NCI-H69 (cell line): ENCODE measurements around the gene CEP20.

ENCODE experiments used
- DNase-seq: peaks from one replicate; lab custom pipeline; 2025; lab: John Stamatoyannopoulos, UW

CEP20 gene

DNA sequence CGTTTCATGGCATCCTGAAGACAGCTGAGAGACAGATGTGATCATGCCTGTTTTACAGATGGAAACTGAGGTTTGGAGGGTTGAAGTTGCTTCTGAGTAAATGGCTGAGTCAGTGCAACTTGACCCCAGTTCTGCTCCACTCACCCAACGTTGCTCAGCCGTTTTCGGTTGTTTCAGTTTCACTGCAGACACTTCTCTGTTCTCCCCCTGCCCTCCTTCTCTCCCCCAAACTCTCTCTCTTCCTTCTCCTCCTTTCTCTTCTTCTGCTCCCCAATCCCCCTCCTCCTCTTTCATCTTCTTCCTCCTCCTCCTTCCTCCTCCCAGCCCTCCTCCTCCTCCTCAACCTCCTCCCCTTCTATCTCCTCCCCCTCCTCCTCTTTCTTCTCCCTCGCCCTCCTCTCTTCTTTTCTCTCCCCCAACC lies 9.4 kb upstream of the CEP20 start:
- DNase-seq = no peak

DNA sequence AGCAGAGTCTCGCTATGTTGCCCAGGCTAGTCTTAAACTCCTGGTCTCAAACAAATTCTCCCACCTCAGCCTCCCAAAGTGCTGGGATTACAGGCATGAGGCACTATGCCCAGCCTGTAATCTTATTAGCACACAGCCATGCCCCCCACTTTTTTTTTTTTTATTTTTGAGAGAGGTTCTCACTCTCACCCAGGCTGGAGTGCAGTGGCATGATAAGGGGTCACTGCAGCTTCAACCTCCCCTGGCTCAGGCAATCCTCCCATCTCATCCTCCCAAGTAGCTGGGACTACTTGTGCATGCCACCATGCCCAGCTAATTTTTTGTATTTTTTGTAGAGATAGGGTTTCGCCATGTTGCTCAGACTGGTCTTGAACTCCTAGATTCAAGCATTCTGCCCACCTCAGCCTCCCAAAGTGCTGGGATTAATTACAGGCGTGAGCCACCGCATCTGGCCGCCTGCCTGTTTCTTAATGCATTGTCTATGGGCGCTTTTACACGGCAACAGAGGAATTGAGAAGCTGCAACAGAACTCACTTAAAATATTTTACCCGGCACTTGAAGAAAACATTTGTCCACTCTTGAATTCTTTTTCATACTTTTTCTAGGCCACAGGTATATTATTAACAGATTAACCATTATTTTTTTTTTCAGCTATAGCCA lies 8.8 kb upstream of the CEP20 start:
- peak; percentile 34 for DNase-seq

DNA sequence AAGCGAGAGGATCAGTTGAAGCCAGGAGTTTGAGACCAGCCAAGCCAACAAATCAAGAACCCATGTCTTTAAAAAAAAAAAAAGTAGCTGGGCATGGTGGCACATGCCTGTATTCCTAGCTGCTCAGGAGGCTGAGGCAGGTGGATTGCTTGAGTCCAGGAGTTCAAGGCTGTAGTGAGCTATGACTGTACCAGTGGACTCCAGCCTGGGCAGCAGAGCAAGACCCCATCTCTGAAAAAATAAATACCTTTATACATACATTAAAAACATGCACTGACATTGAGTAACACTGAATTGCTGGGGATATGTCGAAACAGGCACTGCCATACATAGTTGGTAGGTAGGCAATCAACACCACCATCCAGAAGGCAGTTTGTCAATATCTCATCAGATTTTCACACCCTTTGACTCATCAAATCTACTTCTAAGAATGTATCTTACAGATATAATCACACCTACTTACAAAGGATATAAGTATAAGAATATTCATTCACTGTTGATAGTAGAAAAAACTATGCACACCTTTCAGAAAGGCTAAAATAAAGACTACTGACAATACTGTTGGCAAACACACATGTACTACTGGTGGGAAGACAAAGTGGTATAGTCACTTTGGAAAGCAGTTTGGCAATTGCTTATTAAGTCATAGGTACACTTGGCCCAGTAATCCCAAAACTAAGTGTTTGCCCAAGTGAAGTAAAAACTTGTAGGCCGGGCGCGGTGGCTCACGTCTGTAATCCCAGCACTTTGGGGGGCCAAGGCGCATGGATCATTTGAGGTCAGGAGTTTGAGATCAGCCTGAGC lies 6.4 kb upstream of the CEP20 start:
- DNase-seq = no peak

DNA sequence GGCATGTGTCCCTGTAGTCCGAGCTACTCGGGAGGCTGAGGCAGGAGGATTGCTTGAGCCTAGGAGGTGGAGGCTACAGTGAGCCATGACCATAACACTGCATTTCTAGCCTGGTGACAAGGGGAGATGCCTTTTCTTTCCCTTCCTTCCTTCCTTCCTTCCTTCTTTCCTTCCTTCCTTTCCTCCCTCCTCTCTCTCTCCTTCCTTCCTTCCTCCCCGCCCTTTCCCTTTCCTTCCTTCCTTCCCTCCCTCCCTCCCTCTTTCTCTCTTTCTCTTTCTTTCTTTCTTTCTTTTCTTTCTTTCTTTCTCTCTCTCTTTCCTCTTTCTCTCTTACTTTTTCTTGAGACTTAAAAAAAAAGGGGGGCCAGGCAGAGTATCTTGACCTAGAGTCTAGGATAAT lies 3.1 kb upstream of the CEP20 start:
- DNase-seq = no peak

DNA sequence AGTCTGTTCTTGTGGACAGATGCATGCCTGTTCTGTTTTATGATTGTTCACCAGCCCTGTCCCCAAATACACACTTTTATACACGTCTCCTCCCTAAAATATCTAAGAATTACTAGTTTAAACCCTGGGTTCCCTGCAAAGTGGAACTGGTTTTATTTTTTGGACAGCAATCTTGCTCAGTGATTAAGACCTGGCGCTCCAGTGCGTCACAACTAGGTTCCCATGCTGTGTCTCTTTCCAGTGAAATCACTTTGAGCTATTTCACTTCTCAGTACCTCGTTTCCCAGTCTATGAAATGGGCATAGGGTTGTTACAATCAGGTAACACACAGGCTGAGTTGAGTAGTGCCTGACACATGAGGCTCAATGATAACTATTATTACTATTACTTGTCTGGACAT lies 1.1 kb downstream of the CEP20 start:
- no peak for DNase-seq

DNA sequence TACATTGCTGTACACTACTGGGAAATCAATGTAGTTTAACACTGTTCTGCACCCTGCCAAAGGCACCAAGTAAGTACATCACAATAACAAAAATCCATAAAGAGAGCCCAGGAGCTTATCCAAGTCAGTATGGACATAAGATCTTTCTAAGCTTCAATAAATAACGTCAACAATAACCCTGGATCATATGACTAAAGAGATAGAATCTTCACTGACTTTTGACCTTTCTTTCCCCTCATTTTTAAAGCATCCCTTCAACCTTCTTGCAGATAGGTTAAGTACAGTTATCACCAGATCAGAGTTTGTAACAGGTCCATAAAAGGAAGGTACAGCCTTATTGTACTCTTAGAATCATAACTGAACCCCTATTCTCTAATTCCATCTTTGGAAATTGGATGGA lies 2.3 kb downstream of the CEP20 start:
- no peak for DNase-seq

DNA sequence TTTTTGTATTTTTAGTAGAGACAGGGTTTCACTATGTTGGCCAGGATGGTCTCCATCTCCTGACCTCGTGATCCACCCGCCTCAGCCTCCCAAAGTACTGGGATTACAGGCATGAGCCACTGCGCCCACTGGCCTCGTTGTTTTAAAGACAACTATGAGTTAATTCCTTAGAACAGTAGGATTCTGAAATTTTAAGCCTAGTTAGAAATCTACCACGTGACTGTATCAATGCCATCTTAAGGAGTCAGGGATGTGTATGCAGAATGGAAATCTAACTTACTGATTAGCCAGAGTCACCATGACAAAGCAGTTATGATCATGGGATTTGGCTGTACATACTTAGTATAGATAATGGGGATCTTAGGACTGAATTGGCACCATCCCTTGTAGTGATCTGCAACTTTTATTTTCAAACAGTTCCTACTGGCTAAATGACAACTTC lies 2.8 kb downstream of the CEP20 start:
- no peak for DNase-seq

DNA sequence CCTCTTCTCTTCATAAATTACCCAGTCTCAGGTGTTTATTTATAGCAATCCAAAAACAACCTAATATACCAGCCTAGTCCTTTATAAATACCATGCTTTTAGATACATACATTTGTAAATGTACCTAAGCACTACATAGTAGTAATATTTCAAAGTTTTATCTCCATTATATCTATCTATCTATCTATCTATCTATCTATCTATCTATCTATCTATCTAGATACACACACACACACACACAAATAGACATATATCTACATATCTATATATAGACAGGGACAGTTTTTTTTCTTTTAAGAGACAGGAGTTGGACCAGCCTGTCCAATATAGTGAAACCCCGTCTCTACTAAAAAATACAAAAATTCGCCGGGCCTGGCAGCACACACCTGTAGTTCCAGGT lies 5.8 kb downstream of the CEP20 start:
- DNase-seq = no peak

DNA sequence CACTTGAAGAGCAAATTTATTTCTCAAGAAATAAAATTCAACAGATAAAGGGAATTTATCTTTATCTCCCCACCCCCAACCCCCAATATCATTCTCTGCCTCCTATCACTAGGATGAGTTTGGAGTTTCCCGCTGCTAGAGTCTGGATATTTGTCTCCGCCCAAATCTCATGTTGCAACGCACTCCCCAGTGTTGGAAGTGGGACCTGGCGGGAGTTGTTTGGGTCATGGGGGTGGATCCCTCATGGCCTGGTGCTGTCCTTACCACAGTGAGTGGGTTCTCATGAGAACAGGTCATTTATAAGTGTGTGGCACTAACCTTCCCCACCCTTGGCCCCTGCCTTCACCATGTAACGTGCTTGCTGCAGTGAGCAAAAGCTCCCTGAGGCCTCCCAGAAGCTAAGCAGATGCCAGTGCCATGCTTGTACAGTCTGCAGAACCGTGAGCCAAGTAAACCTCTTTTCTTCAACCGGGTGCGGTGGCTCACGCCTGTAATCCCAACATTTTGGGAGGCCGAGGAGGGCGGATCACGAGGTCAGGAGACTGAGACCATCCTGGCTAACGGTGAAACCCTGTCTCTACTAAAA lies 6.5 kb downstream of the CEP20 start:
- no peak for DNase-seq

DNA sequence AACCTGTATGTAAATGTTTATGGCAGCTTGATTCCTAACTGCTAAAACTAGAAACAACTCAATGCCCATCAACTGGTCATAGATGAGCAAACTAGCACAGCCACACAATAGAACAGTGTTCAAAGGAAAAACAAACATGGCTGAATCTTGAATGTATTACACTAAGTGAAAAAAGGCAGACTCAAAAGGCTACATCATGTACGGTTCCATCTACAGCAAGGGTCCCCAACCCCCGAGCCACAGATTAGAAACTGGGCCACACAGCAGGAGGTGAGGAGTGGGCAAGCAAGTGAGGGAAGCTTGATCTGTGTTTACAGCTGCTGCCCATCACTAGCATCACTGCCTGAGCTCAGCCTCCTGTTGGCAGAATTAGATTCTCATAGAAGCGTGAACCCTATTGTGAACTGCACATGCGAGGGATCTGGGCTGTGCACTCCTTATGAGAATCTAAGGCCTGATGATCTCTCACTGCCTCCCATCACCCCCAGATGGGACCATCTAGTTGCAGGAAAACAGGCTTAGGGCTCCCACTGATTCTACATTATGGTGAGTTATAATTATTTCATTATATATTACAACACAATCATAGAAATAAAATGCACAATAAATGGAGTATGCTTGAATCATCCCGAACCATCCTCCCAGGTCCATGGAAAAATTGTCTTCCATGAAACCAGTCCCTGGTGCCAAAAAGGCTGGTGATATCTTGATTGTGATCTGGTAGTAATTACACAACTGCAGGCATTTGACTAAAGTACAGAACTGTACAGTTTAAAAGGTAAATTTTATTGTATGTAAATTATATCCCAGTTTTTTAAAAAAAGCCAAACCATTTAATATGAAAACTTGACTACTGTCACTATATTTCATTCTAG lies 7.7 kb downstream of the CEP20 start:
- DNase-seq = no peak

DNA sequence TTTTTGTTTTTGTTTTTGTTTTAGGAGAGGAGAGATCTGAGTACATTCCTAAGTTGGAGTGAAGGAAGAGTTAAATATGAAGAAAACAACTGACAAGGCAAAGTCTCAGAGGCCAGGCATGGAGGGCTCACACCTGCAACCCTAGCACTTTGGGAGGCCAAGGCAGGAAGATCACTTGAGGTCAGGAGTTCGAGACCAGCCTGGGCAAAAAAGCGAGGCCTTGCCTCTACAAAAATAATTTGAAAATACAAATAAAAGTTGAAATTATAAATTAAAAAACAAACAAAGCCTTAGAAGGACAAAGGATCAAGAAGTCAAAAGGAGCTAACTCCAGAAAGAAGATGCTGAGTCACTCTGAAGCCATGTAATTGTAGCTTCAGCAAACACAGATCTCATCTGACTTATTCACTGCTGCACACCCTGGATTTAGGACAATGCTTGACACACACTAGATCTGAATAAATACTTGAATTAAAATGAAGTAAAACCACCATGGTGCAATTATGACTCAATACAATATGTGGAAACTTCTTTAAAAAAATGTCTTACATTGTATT lies 9.1 kb downstream of the CEP20 start:
- DNase-seq = peak; percentile 35

DNA sequence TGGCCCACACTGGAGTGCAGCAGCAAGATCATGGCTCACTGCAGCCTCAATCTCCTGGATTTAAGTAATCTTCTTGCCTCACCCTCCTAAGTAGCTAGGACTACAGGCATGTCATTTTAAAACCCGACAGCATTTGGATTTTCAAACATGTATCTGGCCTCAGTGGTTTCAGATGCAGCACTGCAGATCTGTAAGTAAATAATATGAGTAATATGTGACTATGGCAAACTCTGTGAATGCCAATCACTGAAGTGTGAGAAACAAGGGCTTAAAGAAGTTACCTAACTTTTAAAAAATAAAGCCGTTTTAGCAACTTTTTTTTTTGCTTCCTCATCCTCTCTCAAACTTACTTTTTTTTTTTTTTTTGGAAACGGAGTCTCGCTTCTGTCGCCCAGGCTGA lies 11.9 kb downstream of the CEP20 start:
- no peak for DNase-seq

DNA sequence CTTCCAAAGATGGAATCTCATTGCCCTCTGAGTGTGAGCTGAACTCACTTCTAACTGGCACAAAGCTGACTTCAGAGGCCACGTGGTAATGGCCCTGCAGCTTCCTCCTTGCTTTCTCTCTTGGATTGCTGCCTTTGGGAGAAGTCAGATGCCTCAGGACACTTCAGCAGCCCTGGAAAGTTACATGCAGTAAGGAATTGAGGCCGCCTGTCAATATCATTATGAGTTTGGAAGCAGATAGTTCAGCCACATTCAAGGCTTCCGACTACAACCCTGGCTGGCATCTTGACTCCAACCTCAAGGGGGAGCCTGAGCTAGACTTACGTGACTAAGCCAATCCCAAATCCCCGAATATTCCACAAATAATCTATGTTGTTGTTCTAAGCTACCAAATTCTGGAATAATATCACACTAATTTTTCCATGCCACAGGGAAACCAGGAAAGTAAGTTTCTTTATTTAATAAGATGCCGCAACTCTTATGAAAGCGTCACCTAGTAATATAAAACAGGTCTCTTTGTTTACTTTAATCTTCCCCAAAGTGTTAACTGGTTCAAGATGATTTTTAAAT lies 13.6 kb downstream of the CEP20 start:
- peak; percentile 61 for DNase-seq

DNA sequence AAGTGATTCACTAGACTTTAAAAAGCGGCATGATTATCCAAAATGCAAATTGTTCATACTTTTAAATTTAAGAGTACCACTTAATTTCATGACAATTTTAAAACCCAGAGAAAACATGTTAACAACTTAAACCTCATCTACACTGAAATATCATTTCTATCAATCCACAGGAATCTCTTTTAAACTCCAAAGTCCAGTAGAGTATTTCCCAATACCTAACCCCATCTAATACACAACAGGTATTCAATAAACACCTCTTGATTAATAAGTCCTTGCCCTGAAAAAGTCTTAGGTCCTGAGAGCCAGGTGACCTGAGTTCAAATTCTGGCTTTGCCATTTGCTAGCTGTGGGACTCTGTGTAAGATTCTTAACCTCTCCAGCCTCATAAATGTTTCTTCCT lies 14.7 kb downstream of the CEP20 start:
- DNase-seq = no peak

DNA sequence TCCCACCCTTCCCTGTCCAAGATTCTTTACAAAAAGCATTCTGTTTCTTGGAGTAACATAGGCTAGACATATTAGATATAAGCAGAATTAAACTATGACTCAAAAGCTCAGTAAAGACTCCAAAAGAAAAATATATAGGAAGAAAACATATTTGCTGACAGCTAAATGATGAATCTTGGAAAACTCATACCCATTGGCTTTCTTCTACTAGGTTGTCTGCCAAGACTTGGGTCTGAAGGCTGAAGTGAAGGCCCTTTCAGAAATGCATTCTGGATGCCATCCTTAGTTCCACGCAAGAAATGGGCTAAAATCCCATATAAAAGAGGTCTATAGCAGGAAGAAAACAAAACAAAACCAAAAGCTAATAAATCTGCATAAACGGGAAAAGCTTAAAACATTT lies 15.1 kb downstream of the CEP20 start:
- DNase-seq = no peak

DNA sequence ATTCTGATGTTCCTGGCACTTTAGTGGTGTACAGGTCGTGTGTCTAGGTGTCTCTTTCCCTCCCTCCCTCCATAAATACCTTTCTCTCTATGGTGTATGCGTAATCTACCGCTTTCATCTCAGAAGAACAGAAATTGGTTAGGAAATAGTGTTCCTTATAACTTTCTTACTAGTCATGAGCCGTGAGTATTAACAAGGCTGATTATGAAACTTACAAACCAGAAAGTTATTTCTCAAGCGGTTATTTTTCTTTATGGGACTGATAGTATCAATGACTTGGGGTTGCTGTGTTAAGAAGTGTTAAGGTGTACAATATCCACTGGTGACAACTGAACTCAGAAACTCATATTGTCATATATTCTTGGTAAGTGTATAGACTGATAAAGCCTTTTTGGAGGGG lies 18.4 kb downstream of the CEP20 start:
- no peak for DNase-seq

DNA sequence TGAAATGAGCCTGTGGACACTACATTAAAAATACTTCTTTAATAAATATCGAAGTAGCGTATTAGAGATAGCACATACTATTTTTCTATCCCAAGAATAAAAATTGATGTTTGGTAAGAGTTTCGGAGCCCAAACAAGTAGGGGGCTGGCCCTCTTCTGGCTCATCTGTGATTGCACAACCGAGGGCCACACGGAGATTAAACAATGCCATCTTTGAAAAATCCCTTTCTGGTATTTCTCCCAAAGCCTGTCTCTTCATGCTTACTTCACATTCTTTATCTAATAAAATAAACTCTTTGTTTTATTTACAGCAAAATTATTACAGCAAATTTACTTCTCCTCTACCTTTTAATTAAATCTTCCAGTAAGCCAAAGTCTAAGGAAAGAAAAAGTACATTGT lies 22.0 kb downstream of the CEP20 start:
- DNase-seq = no peak

DNA sequence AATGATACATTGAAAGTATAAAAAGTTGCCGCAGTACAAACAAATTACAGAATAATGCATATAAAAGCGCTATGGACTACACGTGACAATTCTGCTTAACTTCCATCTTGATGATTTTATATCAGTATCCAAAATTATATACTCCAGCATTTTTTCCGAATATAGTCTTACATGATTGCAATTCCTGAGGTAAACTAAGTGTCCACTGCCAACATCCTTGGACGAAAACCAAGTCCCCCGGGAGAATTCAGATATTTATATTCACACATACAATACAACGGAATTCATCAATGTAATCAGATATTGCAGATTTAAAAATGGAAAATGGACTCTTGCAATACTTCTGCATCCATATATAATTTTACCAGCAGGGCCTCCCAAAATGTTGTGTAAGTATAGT lies 22.7 kb downstream of the CEP20 start:
- DNase-seq = no peak

DNA sequence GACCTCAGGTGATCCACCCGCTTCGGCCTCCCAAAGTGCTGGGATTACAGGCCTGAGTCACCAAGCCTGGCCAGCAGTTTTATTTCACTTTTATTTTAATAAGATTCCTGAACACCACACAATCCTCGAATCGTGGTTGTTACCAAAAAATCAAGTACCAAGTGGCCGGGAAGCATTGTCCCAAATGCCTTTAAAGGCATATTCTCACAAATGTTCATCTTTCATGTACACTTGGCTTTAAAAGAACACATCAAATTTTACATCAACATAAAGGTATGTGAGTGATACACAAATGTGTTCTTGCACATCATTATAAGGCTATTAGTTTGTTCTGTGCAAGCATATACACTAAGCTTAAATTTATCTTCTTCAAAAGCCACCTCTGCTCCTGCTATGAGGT lies 23.5 kb downstream of the CEP20 start:
- DNase-seq = no peak

DNA sequence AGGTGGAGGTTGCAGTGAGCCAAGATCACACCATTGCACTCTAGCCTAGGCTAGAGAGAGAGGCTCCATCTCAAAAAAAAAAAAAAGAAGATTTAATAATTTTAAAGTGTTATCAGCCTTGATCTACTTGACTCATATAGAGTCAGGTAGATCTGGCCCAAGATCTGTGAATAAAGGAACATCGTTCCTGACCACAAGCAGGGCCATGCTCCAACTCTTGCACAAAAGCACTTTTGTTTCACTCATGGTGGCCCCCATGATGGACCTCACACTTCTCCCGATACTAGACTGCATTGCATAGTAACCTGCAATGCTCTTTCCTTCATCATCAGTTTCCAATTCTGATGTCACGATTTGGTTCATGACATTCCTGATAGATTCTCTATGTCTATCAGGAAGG lies 26.4 kb downstream of the CEP20 start:
- no peak for DNase-seq

DNA sequence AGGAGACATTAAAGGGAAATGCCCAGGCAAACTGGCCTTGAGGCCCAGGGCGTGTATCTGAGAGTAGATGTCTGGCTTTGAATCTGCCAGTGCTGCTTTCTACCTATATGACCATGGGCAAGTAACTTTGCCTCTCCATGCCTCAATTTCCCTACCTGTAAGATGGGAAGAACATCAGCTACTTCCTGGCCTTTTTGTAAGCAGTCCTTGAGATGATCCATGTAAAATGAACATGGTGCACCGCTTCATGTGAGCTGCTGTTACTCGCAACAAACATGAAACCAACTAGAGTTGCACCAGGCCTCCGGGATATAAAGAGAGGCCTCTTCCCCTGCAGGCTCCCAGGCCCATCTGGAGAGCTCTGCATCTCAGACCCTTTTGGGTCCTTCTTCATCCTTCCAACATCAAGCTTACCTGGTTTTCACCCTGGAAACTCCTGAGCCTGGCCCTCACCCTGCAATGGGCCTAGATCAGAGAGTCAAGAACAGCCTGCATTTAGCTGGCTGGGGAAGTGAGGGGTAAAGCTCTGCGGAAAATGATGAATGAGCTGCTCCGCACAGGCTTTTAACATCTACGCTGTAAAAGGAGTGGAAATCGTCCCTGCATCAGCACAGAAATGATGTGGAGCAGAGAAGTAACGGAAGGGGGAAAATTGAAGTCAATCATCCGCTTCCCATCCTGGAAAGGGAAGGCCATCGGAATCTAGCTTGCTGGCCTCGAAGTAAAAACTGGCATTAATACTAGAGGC lies 29.3 kb downstream of the CEP20 start:
- DNase-seq = no peak
